Subcutaneous abdominal adipose tissue (tissue), 5 donors: ENCODE data around the gene ATP11A.

ENCODE experiments used
- H3K27ac ChIP-seq: one replicate; pipeline ENCODE4 v1.7.0; 2013; ENCODE audit warnings: low read depth, mild to moderate bottlenecking, inconsistent platforms, low read length, moderate library complexity
- H3K27me3 ChIP-seq, 5 donors: one replicate each; pipeline ENCODE4 v1.7.0; 2013; ENCODE audit warnings: low read length in 5 of 5, inconsistent platforms in 1 of 5; ENCODE audit not compliant: control insufficient read depth in 5 of 5, insufficient read depth in 4 of 5
- H3K36me3 ChIP-seq, 5 donors: one replicate each; pipeline ENCODE4 v1.7.0; 2013; ENCODE audit warnings: low read length in 5 of 5; ENCODE audit not compliant: control insufficient read depth in 5 of 5, insufficient read depth in 5 of 5
- H3K4me1 ChIP-seq, 5 donors: one replicate each; pipeline ENCODE4 v1.7.0; 2013; ENCODE audit warnings: low read length in 5 of 5, mild to moderate bottlenecking in 3 of 5, moderate library complexity in 1 of 5; ENCODE audit not compliant: control insufficient read depth in 5 of 5, insufficient read depth in 5 of 5
- H3K4me3 ChIP-seq, 5 donors: one replicate each; pipeline ENCODE4 v1.7.0; 2013; ENCODE audit warnings: low read length in 5 of 5, low read depth in 1 of 5
- H3K9ac ChIP-seq, 5 donors: one replicate each; pipeline ENCODE4 v1.7.0; 2013; ENCODE audit warnings: low read length in 5 of 5, mild to moderate bottlenecking in 4 of 5, moderate library complexity in 3 of 5
- H3K9me3 ChIP-seq, 5 donors: one replicate each; pipeline ENCODE4 v1.7.0; 2013; ENCODE audit warnings: low read length in 5 of 5; ENCODE audit not compliant: control insufficient read depth in 5 of 5
- donor health status: healthy.
- donor health status: healthy.
- donor health status: healthy.
- donor health status: healthy.
- donor health status: healthy.

ATP11A gene

DNA sequence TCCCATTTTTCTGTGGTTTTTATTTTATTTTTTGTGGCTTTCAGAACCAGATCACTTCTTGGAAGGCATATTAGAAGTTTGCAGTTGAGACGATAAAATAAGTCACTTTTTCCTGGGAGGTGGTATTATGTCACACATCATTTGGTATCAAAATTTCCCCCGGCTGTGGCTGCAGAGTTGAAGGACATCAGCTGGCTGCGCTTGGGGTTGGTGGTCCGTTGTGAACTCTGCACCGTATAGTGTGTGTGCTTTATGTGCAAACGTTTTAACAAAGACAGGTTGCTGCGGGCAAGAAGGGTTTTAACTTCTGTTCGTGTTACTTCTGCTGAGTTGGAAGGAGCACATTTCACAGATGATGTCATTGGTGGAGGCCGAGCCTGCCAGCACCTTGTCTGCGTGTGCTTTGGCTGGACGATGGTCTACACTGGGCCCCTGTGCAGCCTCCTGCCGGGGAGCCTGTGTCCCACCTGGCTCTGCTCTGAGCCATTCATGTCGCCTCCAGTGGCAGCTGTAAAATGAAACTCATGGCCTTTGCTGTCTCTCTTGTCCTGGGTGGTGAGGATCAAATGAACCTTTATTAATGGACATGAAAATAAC lies 9.6 kb downstream of the ATP11A start:
- Histone ChIP-seq H3K9me3 (no peaks in the 10 kb centered on the region), H3K4me1 (peaks cover 2 to 17% (median 12%) of the 10 kb centered on the region in 5 donors), H3K9ac (no peak overlapping the region), H3K27ac (no peak overlapping the region), H3K36me3 (peaks cover 0 to 16% (median 0%) of the 10 kb centered on the region in 5 donors), H3K4me3 (no peak overlapping the region), H3K27me3 (no peaks in the 10 kb centered on the region)

DNA sequence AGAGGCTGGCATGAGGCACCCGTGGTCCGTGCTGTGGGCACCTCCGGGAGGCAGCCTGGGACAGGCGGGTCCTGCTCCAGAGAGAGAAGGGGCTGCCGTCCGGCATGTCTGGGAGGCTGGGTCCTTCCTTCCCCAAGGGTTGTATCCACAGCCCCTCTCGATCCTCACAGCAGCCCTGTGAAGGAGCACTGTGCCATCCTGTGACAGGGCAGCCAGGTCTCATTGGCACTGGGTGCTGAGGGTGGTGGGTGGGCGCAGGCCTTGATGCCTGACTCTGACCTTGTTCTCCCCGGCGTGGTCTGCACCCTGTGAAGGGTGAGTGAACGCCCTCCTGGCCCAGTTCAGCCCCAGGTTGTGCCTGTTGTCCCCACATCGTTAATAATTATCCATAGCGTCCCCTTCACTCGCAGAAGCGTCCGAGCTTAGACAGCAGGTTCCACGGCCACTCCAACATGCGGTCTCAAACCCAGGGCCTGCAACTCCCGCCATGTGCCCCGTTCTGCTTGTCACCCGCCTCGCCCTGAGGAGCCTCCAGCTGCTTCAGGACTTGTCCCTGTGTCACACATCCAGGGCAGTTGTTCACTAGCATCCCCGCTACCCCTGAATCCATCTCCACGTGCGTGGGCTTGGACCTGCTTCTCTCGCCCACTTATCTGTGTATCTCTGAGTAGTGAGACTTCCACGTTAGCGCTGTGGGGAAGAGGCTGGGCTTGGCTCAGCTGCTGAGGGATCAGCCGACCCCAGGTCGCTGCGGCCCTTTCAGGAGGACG lies 10.6 kb downstream of the ATP11A start:
- H3K9ac ChIP-seq: no peak overlapping the region
- no peak overlapping the region for H3K4me3 ChIP-seq
- H3K4me1 ChIP-seq: peaks cover 2 to 24% (median 17%) of the 10 kb centered on the region in 5 donors

DNA sequence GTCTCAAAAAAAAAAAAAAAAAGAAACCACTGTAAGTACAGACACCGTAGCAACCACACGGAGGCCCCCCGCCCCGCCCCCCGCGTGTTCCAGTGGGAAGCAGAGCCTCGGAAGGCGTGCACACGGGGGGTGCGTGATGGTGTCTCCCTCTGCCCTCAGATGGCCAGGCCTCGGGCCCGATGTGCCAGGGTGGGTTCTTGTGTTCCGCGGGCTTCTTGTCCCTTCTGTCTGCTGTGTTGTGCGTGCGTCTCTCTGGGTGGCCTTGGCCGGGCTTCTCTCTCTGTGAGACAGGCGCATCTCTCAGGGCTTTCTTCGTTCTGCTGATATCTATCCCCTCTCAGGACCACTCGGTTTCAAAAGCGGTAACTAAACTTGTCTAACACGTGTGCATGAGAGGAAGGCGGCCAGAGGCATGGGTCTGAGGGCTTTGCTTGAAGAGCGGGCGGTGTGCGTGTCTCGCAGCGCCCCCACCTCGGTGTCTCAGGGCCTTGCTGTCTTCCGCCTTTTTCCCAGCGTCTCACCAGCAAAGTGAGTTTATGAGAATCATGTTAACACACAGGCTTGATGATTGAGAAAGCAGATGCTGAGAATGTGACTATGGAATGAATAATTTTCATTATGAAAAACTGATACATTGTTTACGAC lies 12.6 kb downstream of the ATP11A start:
- Histone ChIP-seq H3K27me3 (no peaks in the 10 kb centered on the region), H3K4me3 (no peak overlapping the region), H3K9ac (no peak overlapping the region), H3K36me3 (peaks cover 0 to 7% (median 0%) of the 10 kb centered on the region in 5 donors), H3K9me3 (no peaks in the 10 kb centered on the region), H3K27ac (no peak overlapping the region), H3K4me1 (peaks cover 2 to 25% (median 13%) of the 10 kb centered on the region in 5 donors)

More for the DNA sequence above, 10.6 kb downstream of the ATP11A start:
- Histone ChIP-seq H3K27ac (no peak overlapping the region), H3K9me3 (no peaks in the 10 kb centered on the region), H3K27me3 (no peaks in the 10 kb centered on the region), H3K36me3 (peaks cover 0 to 16% (median 0%) of the 10 kb centered on the region in 5 donors)

DNA sequence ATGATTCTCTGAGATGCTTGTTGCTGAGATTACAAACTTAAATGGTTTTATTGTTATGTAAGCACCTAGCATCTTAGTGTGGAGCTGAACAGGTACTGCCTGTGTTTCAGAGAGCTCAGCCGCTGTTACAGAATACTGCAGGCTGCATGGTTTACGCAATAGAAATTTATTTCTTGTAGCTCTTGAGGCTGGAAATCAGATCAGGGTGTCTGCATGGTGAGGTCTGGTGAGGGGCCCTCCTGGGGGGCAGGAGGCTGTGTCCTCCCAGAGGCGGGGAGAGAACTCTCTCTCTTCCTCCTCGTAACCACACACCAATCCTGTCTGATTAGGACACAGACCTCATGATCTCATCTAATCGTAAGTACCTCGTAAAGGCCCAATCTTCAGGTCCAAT lies 13.1 kb downstream of the ATP11A start:
- no peak overlapping the region for H3K27ac ChIP-seq
- peaks cover 0 to 7% (median 0%) of the 10 kb centered on the region in 5 donors for H3K36me3 ChIP-seq
- no peak overlapping the region for H3K4me3 ChIP-seq
- H3K9ac ChIP-seq: no peak overlapping the region
- no peaks in the 10 kb centered on the region for H3K27me3 ChIP-seq
- no peaks in the 10 kb centered on the region for H3K9me3 ChIP-seq
- peaks cover 2 to 22% (median 9%) of the 10 kb centered on the region in 5 donors for H3K4me1 ChIP-seq

DNA sequence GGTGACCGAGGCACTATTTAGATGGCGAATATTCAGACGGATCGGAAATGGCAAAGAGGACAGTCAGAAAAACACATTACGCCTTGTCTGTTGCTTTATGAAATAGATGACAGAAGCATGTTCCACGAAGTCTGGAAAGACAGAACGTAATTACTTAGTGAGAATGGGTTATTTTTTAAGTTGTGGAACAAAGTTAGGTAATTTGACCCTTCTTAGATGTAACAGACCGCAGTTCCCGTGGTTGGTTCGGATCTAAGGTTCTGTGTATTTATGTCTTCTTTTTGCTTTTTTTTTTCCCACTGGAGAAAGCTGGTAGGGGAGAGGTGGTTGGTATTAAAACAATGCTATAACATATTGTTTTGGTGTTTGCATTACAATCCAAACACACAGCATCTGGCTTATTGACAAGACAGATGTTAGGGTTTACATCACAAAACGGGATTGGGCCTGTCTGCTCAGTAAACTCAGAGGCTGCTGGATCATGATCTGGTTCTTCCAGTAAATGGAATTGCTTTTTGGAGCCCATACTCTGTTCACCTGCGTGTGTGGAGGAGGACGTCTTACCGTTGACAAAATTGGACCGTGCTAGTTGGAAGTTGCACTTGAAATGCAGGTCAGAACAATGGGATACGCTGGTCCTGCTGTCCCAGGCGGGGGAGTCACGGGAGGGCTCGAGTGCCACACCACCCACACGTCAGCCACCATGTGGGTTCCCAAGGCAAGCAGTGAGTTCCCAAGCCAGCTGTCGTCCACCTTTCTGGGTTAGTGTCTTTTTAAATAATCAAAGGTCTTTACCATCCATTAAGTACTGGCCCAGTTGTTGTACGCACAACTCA lies 13.8 kb downstream of the ATP11A start:
- Histone ChIP-seq H3K36me3 (peaks cover 0 to 7% (median 0%) of the 10 kb centered on the region in 5 donors), H3K9ac (peak overlapping the region in 1 of 5 donors; percentile 26), H3K27ac (no peak overlapping the region), H3K27me3 (no peaks in the 10 kb centered on the region), H3K9me3 (no peaks in the 10 kb centered on the region), H3K4me3 (peak overlapping the region in 1 of 5 donors; percentile 7), H3K4me1 (peaks cover 0 to 20% (median 3%) of the 10 kb centered on the region in 5 donors)

DNA sequence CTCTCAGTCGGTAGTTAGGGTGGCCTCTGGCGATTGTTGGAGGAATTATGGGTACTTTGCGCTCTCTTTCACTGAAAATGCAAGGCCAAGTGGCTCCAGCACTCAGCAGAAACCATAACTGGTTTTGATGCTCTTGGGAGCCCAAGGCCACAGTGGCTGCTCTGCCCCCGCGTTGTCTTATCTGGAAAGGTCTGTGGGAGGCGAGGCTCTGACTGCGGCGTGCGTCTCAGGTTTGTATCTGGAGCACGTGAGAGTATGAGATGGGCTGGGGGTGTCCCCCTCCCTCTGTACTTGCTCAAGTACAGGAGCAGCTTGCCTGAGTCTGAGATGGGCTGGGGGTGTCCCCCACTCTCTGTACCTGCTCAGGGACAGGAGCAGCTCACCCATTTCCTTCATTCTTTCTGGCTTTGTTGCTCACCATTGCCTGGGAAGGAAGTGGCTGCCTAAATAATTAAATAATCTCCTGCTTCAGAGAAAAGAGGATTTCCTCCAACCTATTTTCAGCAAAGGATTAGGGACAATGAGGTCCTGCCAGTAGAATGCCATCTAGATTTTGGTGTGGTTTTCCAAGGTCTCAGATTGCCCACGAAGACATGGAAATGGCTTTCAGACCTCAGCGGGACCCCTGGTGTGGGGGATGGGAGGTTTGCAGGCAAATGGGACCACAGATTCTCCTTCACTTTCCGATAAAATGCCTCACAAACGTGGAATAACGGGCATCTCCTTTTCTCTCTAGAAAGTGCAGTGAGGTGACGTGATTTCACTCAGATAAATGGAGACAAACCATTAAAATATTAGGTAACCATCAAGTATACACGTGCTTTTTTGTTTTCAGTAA lies 14.7 kb downstream of the ATP11A start:
- H3K27me3 ChIP-seq: no peaks in the 10 kb centered on the region
- H3K4me1 ChIP-seq: peaks cover 0 to 20% (median 3%) of the 10 kb centered on the region in 5 donors
- H3K4me3 ChIP-seq: peak overlapping the region in 2 of 5 donors; percentile 38 to 53
- H3K27ac ChIP-seq: peak overlapping the region; percentile 50
- H3K9me3 ChIP-seq: no peaks in the 10 kb centered on the region
- H3K9ac ChIP-seq: peak overlapping the region in 1 of 5 donors; percentile 49
- peaks cover 0 to 7% (median 0%) of the 10 kb centered on the region in 5 donors for H3K36me3 ChIP-seq

DNA sequence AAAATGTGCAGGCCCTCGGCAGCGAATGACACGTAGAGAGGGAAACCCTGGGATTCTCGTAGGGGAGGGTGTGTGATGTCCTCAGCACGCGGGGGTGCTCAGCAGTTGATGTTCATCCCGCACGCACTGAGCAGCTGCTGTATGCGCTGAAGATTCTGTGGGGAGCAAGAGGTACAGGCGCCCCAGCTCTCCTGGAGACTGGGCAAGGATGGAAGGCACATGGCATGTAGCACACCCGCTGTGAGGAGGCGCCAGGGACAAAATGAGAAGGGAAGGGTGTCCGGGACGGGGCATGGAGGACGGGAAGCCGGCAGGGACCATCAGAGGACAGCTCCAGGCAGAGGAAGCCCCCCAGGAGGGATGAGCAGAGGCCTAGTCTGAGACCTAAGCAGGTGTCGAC lies 15.4 kb downstream of the ATP11A start:
- peak overlapping the region; percentile 50 for H3K27ac ChIP-seq
- H3K9ac ChIP-seq: peak overlapping the region in 1 of 5 donors; percentile 49
- H3K36me3 ChIP-seq: peaks cover 0 to 7% (median 0%) of the 10 kb centered on the region in 5 donors
- no peaks in the 10 kb centered on the region for H3K9me3 ChIP-seq
- no peaks in the 10 kb centered on the region for H3K27me3 ChIP-seq
- H3K4me3 ChIP-seq: peak overlapping the region in 2 of 5 donors; percentile 32 to 38
- peaks cover 0 to 24% (median 4%) of the 10 kb centered on the region in 5 donors for H3K4me1 ChIP-seq

DNA sequence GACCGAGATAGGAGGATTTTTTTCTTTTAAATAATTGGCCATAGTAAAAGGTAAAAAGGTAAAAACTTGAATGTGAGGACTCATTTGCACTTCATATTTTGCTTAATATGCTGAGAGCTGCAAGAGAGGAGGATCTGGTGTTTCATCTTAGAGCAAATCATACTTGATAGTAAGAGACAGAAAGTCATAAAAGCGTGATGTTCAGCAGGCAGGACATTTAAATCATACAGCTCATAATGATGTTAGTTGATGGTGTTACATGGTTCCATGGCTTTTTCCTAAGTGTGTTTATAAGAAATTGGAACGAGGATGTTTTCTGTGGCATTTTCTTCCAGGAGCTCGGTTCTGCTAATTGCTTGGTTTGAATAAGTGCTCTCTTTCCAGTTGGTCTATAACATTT lies 16.3 kb downstream of the ATP11A start:
- Histone ChIP-seq H3K27me3 (no peaks in the 10 kb centered on the region), H3K4me1 (peaks cover 2 to 32% (median 11%) of the 10 kb centered on the region in 5 donors), H3K9ac (no peak overlapping the region), H3K27ac (no peak overlapping the region), H3K9me3 (no peaks in the 10 kb centered on the region), H3K36me3 (no peaks in the 10 kb centered on the region), H3K4me3 (no peak overlapping the region)
